Astrocyte (in vitro differentiated cells and primary cell): ENCODE results near the gene RIPOR3. TPM values are rescaled to one million over a fixed set of nuclear protein-coding genes. Genes with fewer than 3 reads are reported as not detected.
"Not testable (repeated sequence)": the region's sequence is repeated elsewhere in the genome, so short reads cannot be mapped to it uniquely, and the experiment has no call there.

Experiments used
- DNase-seq: peaks from one replicate; pipeline ENCODE4 v3.0.0-alpha.2; 2010; ENCODE audit warnings: low read depth
- FAIRE-seq: peaks from 2 replicates; lab custom pipeline; 2011; peaks lifted over from hg19 to GRCh38; lab: Jason Lieb, UNC
- H2AFZ ChIP-seq: 2 replicates; pipeline ENCODE4 v1.6.0; 2012; ENCODE audit warnings: low read depth, low read length, inconsistent platforms
- H3K27ac ChIP-seq: 2 replicates; pipeline ENCODE4 v1.5.1; 2011; ENCODE audit warnings: low read depth, low read length, inconsistent platforms
- H3K27me3 ChIP-seq: 2 replicates; pipeline ENCODE4 v1.6.0; 2011; ENCODE audit warnings: low read length, inconsistent platforms; ENCODE audit not compliant: insufficient read depth
- H3K36me3 ChIP-seq: 2 replicates; pipeline ENCODE4 v1.5.1; 2011; ENCODE audit warnings: low read length, inconsistent platforms; ENCODE audit not compliant: insufficient read depth
- H3K4me1 ChIP-seq: 2 replicates; pipeline ENCODE4 v1.5.1; 2011; ENCODE audit warnings: low read length, inconsistent platforms; ENCODE audit not compliant: insufficient read depth
- H3K4me2 ChIP-seq: 2 replicates; pipeline ENCODE4 v1.6.0; 2012; ENCODE audit warnings: low read length, inconsistent platforms
- H3K4me3 ChIP-seq: 2 replicates; pipeline ENCODE4 v1.5.1; 2011; ENCODE audit warnings: low read depth, mild to moderate bottlenecking, low read length, inconsistent platforms; ENCODE audit not compliant: insufficient read depth
- H3K79me2 ChIP-seq: 2 replicates; pipeline ENCODE4 v1.6.0; 2012; ENCODE audit warnings: mild to moderate bottlenecking, low read length, inconsistent platforms; ENCODE audit not compliant: insufficient read depth
- H3K9ac ChIP-seq: 2 replicates; pipeline ENCODE4 v1.6.0; 2012; ENCODE audit warnings: mild to moderate bottlenecking, low read length, inconsistent platforms
- H3K9me3 ChIP-seq: 2 replicates; pipeline ENCODE4 v1.5.1; 2012; ENCODE audit warnings: low read depth, mild to moderate bottlenecking, low read length, inconsistent platforms; ENCODE audit not compliant: insufficient read depth
- H4K20me1 ChIP-seq: 2 replicates; pipeline ENCODE4 v1.6.0; 2012; ENCODE audit warnings: low read length, inconsistent platforms; ENCODE audit not compliant: insufficient read depth
- H3K27ac Mint-ChIP-seq: one replicate; pipeline ENCODE4 v1.8.0; 2021; ENCODE audit warnings: mild to moderate bottlenecking, mixed read lengths; ENCODE audit not compliant: unreplicated experiment
- H3K27me3 Mint-ChIP-seq: one replicate; pipeline ENCODE4 v1.8.0; 2021; ENCODE audit warnings: low read depth, mixed read lengths; ENCODE audit not compliant: unreplicated experiment
- H3K36me3 Mint-ChIP-seq: one replicate; pipeline ENCODE4 v1.8.0; 2021; ENCODE audit warnings: low read depth, mixed read lengths; ENCODE audit not compliant: unreplicated experiment
- H3K4me1 Mint-ChIP-seq: one replicate; pipeline ENCODE4 v1.8.0; 2021; ENCODE audit warnings: low read depth, mixed read lengths; ENCODE audit not compliant: unreplicated experiment
- H3K4me3 Mint-ChIP-seq: one replicate; pipeline ENCODE4 v1.8.0; 2021; ENCODE audit warnings: mild to moderate bottlenecking, moderate library complexity, mixed read lengths; ENCODE audit not compliant: unreplicated experiment
- H3K9me3 Mint-ChIP-seq: one replicate; pipeline ENCODE4 v1.8.0; 2021; ENCODE audit warnings: mild to moderate bottlenecking, mixed read lengths; ENCODE audit not compliant: unreplicated experiment
- EZH2 ChIP-seq: IDR thresholded peaks from 2 replicates; pipeline ENCODE4 v1.6.1; 2012; ENCODE audit warnings: mild to moderate bottlenecking, low read length, inconsistent platforms; ENCODE audit not compliant: insufficient read depth
- total RNA-seq: library from RNA; stranded (reverse); gene quantifications from 2 replicates; pipeline ENCODE4 v1.2.1, GENCODE V29; 2021
- TF ChIP-seq, protein P1 (sequence below): IDR thresholded peaks from 2 replicates; pipeline ENCODE4 v1.5.1; 2011; ENCODE audit warnings: low read depth, mild to moderate bottlenecking, inconsistent platforms, low read length, moderate library complexity; ENCODE audit not compliant: insufficient read depth

The RIPOR3 gene
- total RNA-seq, 1 donor from 2014 or later: 0.39 TPM

DNA sequence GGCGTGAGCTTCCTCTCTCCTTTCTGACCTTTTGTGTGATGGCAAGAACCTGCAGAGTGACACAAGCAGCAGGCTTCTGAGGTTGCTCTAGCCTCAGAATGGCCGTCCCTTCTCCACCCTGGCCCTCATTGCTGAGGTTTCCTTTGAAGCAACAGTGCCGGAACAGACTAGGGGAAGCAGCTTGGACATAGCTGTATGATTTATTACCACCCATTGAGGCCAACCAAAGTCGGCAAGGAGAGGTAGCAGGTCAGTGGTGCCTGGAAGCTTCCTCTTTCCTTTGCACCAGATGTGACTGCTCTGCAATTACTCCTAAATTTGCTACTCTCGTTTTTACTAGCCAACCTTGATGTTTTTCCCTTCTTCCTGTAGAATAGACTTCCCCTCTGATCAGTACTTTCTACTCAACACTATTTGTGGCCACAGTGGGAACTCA is 149.7 kb downstream of the RIPOR3 start:
- Histone ChIP-seq H3K4me3 (peak overlapping the region; percentile 31), H3K4me1 (peaks cover 30% of the 10 kb centered on the region), H3K9ac (peak overlapping the region; percentile 72), H2AFZ (no peak overlapping the region), H3K27me3 (no peaks in the 10 kb centered on the region), H3K4me2 (peak overlapping the region; percentile 78), H3K9me3 (no peaks in the 10 kb centered on the region), H4K20me1 (peaks cover 16% of the 10 kb centered on the region), H3K36me3 (no peaks in the 10 kb centered on the region), H3K27ac (peak overlapping the region; percentile 96), H3K79me2 (peaks cover 88% of the 10 kb centered on the region)
- Mint-ChIP-seq H3K36me3 (peaks cover 10% of the 10 kb centered on the region), H3K4me3 (no peak overlapping the region), H3K27ac (peak overlapping the region; percentile 94), H3K4me1 (peaks cover 55% of the 10 kb centered on the region), H3K27me3 (no peaks in the 10 kb centered on the region), H3K9me3 (no peaks in the 10 kb centered on the region)
- TF ChIP-seq EZH2: no peak
- TF ChIP-seq, protein P1, sequence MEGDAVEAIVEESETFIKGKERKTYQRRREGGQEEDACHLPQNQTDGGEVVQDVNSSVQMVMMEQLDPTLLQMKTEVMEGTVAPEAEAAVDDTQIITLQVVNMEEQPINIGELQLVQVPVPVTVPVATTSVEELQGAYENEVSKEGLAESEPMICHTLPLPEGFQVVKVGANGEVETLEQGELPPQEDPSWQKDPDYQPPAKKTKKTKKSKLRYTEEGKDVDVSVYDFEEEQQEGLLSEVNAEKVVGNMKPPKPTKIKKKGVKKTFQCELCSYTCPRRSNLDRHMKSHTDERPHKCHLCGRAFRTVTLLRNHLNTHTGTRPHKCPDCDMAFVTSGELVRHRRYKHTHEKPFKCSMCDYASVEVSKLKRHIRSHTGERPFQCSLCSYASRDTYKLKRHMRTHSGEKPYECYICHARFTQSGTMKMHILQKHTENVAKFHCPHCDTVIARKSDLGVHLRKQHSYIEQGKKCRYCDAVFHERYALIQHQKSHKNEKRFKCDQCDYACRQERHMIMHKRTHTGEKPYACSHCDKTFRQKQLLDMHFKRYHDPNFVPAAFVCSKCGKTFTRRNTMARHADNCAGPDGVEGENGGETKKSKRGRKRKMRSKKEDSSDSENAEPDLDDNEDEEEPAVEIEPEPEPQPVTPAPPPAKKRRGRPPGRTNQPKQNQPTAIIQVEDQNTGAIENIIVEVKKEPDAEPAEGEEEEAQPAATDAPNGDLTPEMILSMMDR: no peak
- no peak for FAIRE-seq
- DNase-seq: peak; percentile 30

DNA sequence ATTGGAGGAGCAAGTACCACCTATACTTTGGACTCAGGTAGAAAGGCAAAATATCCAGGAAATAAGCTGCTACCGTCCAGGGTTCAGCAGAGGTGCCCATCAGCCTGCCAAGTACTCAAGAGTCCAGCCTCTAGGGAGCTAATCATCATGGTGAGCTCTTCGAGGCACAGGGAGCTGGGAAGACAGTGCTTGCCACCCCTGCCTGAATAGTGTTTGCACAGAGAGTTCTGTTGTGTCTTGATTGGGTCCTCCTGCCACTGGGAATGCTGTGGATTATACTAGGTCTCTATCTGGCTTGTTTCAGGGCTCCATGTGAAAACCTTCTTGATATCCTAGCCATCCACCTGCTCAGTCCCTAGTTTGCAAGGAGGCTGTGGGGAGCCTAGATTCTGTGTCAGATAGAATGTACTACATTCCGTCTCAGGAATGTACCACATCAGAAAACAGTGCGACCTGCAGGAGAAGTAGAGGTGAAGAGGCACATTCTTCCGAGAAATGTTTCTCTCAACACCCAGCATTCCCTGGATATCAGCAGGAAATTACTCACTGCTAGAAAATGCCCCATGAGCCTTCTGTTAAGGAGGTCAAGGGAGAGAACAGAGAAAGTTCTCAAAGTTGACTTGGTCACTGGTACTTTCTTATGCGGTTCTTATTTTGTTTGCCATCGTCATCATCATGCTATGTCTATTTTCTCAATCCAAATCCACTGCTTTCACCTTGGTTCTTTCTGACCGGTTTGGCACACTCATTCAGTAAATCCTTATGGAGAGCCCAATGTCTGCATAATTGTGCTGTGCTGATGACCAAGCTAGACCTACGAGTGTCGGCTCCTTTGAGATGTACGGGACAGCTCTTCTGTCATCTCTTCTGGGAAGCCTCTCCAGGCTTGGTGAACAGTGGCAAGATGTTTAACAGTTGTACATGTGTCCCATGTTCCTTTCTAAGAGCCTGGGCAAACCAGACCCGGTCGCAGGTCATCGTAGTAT is 150.4 kb downstream of the RIPOR3 start:
- H3K36me3 Mint-ChIP-seq: peaks cover 9% of the 10 kb centered on the region

DNA sequence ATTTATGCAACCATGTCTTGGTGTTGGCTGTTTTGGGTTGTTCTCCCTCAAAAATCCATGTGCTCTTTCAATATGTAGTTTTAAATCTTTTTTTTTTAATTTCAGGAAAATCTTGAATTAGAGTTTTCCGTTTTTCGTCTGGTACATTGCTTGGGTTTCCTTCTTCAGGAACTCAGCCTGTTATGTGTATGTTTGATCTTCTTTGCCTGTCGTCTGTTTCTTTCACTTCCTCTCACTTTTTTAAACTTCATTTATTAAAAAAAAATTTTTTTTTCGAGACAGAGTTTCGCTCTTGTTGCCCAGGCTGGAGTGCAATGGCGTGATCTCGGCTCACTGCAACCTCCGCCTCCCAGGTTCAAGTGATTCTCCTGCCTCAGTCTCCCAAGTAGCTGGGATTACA is 151.5 kb downstream of the RIPOR3 start:
- not testable (repeated sequence) for H3K4me2 ChIP-seq, H3K4me3 Mint-ChIP-seq, H3K27me3 Mint-ChIP-seq, FAIRE-seq, H3K9me3 ChIP-seq, H3K36me3 ChIP-seq, H2AFZ ChIP-seq, H3K4me3 ChIP-seq, H3K36me3 Mint-ChIP-seq, H3K9me3 Mint-ChIP-seq, H3K27me3 ChIP-seq, DNase-seq, H3K9ac ChIP-seq, H3K27ac ChIP-seq
- Histone ChIP-seq H3K79me2 (peaks cover 89% of the 10 kb centered on the region), H3K4me1 (peaks cover 33% of the 10 kb centered on the region), H4K20me1 (peaks cover 13% of the 10 kb centered on the region)
- peak overlapping the region; percentile 34 for H3K27ac Mint-ChIP-seq
- peaks cover 53% of the 10 kb centered on the region for H3K4me1 Mint-ChIP-seq

More for the DNA sequence above, 150.4 kb downstream of the RIPOR3 start:
- peak overlapping the region; percentile 94 for H3K27ac Mint-ChIP-seq
- no peak overlapping the region for H2AFZ ChIP-seq
- H3K36me3 ChIP-seq: no peaks in the 10 kb centered on the region
- H3K27me3 ChIP-seq: no peaks in the 10 kb centered on the region
- peak overlapping the region; percentile 78 for H3K4me2 ChIP-seq
- peaks cover 30% of the 10 kb centered on the region for H3K4me1 ChIP-seq
- no peak for TF ChIP-seq EZH2
- TF ChIP-seq, protein P1: peak; percentile 18
- peak overlapping the region; percentile 72 for H3K9ac ChIP-seq
- H3K27me3 Mint-ChIP-seq: no peaks in the 10 kb centered on the region
- H3K79me2 ChIP-seq: peaks cover 88% of the 10 kb centered on the region
- peaks cover 11% of the 10 kb centered on the region for H4K20me1 ChIP-seq
- peak overlapping the region; percentile 31 for H3K4me3 ChIP-seq
- DNase-seq (peak; percentile 99), FAIRE-seq (peak; percentile 99)
- no peaks in the 10 kb centered on the region for H3K9me3 ChIP-seq
- peak overlapping the region; percentile 96 for H3K27ac ChIP-seq
- no peaks in the 10 kb centered on the region for H3K9me3 Mint-ChIP-seq
- peak overlapping the region; percentile 46 for H3K4me3 Mint-ChIP-seq
- peaks cover 53% of the 10 kb centered on the region for H3K4me1 Mint-ChIP-seq
